ENCODE measurements around the gene FUCA1. TPM values are rescaled to one million over a fixed set of nuclear protein-coding genes. Genes with fewer than 3 reads are reported as not detected.

Gene FUCA1
- total and polyA plus RNA-seq, 10 of the 15 experiments (the other 5 are each of a cell fraction or from before 2014, with no cell fraction given), result 33.3 to 117 (median 52.6) TPM

GRCh38 chr1:23889074-23889473 is 21.0 kb upstream of the FUCA1 start (continued):
- TF ChIP-seq SPI1 (IDR thresholded peaks at IDR 0.05; ENCODE audit: borderline replicate concordance, insufficient read depth, low read depth, low read length) (peak; percentile 57), ZSCAN29 (IDR thresholded peaks at IDR 0.05) (no peak), RUNX3 (IDR thresholded peaks at IDR 0.05; ENCODE audit: low read length) (peak; percentile 84), YBX1 (IDR thresholded peaks at IDR 0.05) (no peak), NR2F1 (conservative IDR thresholded peaks at IDR 0.05) (no peak), IRF4 (IDR thresholded peaks at IDR 0.05; ENCODE audit: low read depth, low read length) (0 out of 2 replicates have a peak, but pooled peaks have one; percentile 25), TAF1 (IDR thresholded peaks at IDR 0.05; ENCODE audit: borderline replicate concordance, low read depth, low read length) (no peak), MTA2 (IDR thresholded peaks at IDR 0.05; ENCODE audit: low read depth) (no peak), MEF2B (IDR thresholded peaks at IDR 0.05; ENCODE audit: partially characterized antibody, poor library complexity, severe bottlenecking) (no peak), SREBF1 (IDR thresholded peaks at IDR 0.05; ENCODE audit: low read length) (no peak), GABPA (IDR thresholded peaks at IDR 0.05; ENCODE audit: low read depth) (no peak), GATAD2B (conservative IDR thresholded peaks at IDR 0.05; ENCODE audit: low read depth) (no peak), FOXK2 (IDR thresholded peaks at IDR 0.05) (no peak), IRF3 (IDR thresholded peaks at IDR 0.05) (no peak), NR2C2 (IDR thresholded peaks at IDR 0.05; ENCODE audit: borderline replicate concordance, control insufficient read depth, insufficient read length, low read depth) (no peak), FOS (IDR thresholded peaks at IDR 0.05; ENCODE audit: borderline replicate concordance, extremely low read depth, insufficient read length) (no peak), LARP7 (IDR thresholded peaks at IDR 0.05) (no peak), CHD4 (IDR thresholded peaks at IDR 0.05) (no peak), RBBP5 (conservative IDR thresholded peaks at IDR 0.05) (no peak), CTCF (IDR thresholded peaks at IDR 0.05 in 2 of 3, conservative IDR thresholded peaks at IDR 0.05 in 1 of 3; ENCODE audit: control insufficient read depth in 2 of 3, extremely low read depth in 1 of 3, insufficient read depth in 1 of 3, low read depth in 3 of 3, low read length in 3 of 3) (no peak), CEBPZ (IDR thresholded peaks at IDR 0.05; ENCODE audit: low read depth, low read length) (no peak), POLR2A (IDR thresholded peaks at IDR 0.05; ENCODE audit: low read depth, low read length) (0 out of 2 replicates have a peak, but pooled peaks have one; percentile 16), EED (IDR thresholded peaks at IDR 0.05; ENCODE audit: low read depth) (peak; percentile 62; the same call in 1 of the 2 replicates)
- TF ChIP-seq, protein P1, sequence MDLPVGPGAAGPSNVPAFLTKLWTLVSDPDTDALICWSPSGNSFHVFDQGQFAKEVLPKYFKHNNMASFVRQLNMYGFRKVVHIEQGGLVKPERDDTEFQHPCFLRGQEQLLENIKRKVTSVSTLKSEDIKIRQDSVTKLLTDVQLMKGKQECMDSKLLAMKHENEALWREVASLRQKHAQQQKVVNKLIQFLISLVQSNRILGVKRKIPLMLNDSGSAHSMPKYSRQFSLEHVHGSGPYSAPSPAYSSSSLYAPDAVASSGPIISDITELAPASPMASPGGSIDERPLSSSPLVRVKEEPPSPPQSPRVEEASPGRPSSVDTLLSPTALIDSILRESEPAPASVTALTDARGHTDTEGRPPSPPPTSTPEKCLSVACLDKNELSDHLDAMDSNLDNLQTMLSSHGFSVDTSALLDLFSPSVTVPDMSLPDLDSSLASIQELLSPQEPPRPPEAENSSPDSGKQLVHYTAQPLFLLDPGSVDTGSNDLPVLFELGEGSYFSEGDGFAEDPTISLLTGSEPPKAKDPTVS (IDR thresholded peaks at IDR 0.05; ENCODE audit: low read depth, low read length), result no peak
- TF ChIP-seq, protein P2, sequence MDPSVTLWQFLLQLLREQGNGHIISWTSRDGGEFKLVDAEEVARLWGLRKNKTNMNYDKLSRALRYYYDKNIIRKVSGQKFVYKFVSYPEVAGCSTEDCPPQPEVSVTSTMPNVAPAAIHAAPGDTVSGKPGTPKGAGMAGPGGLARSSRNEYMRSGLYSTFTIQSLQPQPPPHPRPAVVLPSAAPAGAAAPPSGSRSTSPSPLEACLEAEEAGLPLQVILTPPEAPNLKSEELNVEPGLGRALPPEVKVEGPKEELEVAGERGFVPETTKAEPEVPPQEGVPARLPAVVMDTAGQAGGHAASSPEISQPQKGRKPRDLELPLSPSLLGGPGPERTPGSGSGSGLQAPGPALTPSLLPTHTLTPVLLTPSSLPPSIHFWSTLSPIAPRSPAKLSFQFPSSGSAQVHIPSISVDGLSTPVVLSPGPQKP (IDR thresholded peaks at IDR 0.05; ENCODE audit: low read depth, low read length), result no peak
